Activated T-helper 1 cell treated with anti-CD3 and anti-CD28 coated beads, Interleukin-12 subunit alpha, Interleukin-12 subunit beta, Interleukin-2, Interleukin-4 antibody, amounts not matched to agents 30 ng/mL and 10 ng/mL and 1 ng/mL, durations not matched to agents 14 hours and 24 hours and 36 hours (primary cell): ENCODE results near the gene DRAXIN. TPM values are rescaled to one million over a fixed set of nuclear protein-coding genes. Genes with fewer than 3 reads are reported as not detected.

ENCODE experiments used
- DNase-seq: peaks from one replicate; pipeline ENCODE4 v3.0.0; 2021; ENCODE audit warnings: low spot score
- H3K27ac Mint-ChIP-seq: one replicate; pipeline ENCODE4 v1.8.0; 2021; ENCODE audit warnings: mild to moderate bottlenecking, mixed read lengths
- H3K27me3 Mint-ChIP-seq: one replicate; pipeline ENCODE4 v1.8.0; 2022; ENCODE audit warnings: mild to moderate bottlenecking, moderate library complexity, mixed read lengths; ENCODE audit not compliant: insufficient read depth
- H3K36me3 Mint-ChIP-seq: one replicate; pipeline ENCODE4 v1.8.0; 2021; ENCODE audit warnings: low read depth, mixed read lengths
- H3K4me1 Mint-ChIP-seq: one replicate; pipeline ENCODE4 v1.8.0; 2021; ENCODE audit warnings: low read depth, mixed read lengths
- H3K4me3 Mint-ChIP-seq: one replicate; pipeline ENCODE4 v1.8.0; 2021; ENCODE audit warnings: mild to moderate bottlenecking, moderate library complexity, mixed read lengths
- H3K9me3 Mint-ChIP-seq: one replicate; pipeline ENCODE4 v1.8.0; 2021; ENCODE audit warnings: mixed read lengths
- intact Hi-C: fragments of 100-400 bp; cut with micrococcal nuclease; formaldehyde crosslinking; loops from one replicate; pipeline ENCODE4 v1.15.1; 2024
- total RNA-seq: library from RNA; stranded (reverse); gene quantifications from 2 replicates; pipeline ENCODE4 v1.2.3, GENCODE V29; 2022

The DRAXIN gene
- total RNA-seq, 1 donor from 2014 or later: not detected

GRCh38 chr1:11708554-11709350 is 17.2 kb downstream of the DRAXIN start:
- intact Hi-C loops: no loop called here
- Mint-ChIP-seq H3K4me1 (no peaks in the 10 kb centered on the region), H3K36me3 (no peaks in the 10 kb centered on the region), H3K4me3 (no peak overlapping the region), H3K9me3 (no peaks in the 10 kb centered on the region), H3K27ac (no peak overlapping the region), H3K27me3 (peaks cover 11% of the 10 kb centered on the region)
- no peak for DNase-seq

- Mint-ChIP-seq H3K4me3 (no peak overlapping the region), H3K9me3 (no peaks in the 10 kb centered on the region), H3K27ac (no peak overlapping the region), H3K4me1 (no peaks in the 10 kb centered on the region), H3K36me3 (no peaks in the 10 kb centered on the region), H3K27me3 (peaks cover 4% of the 10 kb centered on the region)
- DNase-seq: no peak
- intact Hi-C loops: no loop called here
Measured at GRCh38 chr1:11711490-11711889, 20.0 kb downstream of the DRAXIN start.

- Mint-ChIP-seq H3K36me3 (no peaks in the 10 kb centered on the region), H3K27ac (no peak overlapping the region)
- intact Hi-C loops: no loop called here
Measured at GRCh38 chr1:11712285-11712684, 20.8 kb downstream of the DRAXIN start.

GRCh38 chr1:11713095-11713494 is 21.6 kb downstream of the DRAXIN start:
- intact Hi-C loops: no loop called here
- peaks cover 7% of the 10 kb centered on the region for H3K27me3 Mint-ChIP-seq
- H3K4me3 Mint-ChIP-seq: no peak overlapping the region
- no peaks in the 10 kb centered on the region for H3K36me3 Mint-ChIP-seq
- DNase-seq: no peak
- no peaks in the 10 kb centered on the region for H3K4me1 Mint-ChIP-seq
- H3K9me3 Mint-ChIP-seq: no peaks in the 10 kb centered on the region
- no peak overlapping the region for H3K27ac Mint-ChIP-seq

More at GRCh38 chr1:11712285-11712684, 20.8 kb downstream of the DRAXIN start:
- no peaks in the 10 kb centered on the region for H3K9me3 Mint-ChIP-seq
- H3K4me1 Mint-ChIP-seq: no peaks in the 10 kb centered on the region
- H3K27me3 Mint-ChIP-seq: peaks cover 7% of the 10 kb centered on the region
- no peak for DNase-seq
- no peak overlapping the region for H3K4me3 Mint-ChIP-seq

GRCh38 chr1:11714831-11715575 is 23.5 kb downstream of the DRAXIN start:
- Mint-ChIP-seq H3K36me3 (no peaks in the 10 kb centered on the region), H3K4me3 (no peak overlapping the region), H3K4me1 (peaks cover 15% of the 10 kb centered on the region), H3K27ac (no peak overlapping the region), H3K27me3 (peaks cover 7% of the 10 kb centered on the region), H3K9me3 (no peaks in the 10 kb centered on the region)
- no peak for DNase-seq
- intact Hi-C loops: no loop called here

DNA sequence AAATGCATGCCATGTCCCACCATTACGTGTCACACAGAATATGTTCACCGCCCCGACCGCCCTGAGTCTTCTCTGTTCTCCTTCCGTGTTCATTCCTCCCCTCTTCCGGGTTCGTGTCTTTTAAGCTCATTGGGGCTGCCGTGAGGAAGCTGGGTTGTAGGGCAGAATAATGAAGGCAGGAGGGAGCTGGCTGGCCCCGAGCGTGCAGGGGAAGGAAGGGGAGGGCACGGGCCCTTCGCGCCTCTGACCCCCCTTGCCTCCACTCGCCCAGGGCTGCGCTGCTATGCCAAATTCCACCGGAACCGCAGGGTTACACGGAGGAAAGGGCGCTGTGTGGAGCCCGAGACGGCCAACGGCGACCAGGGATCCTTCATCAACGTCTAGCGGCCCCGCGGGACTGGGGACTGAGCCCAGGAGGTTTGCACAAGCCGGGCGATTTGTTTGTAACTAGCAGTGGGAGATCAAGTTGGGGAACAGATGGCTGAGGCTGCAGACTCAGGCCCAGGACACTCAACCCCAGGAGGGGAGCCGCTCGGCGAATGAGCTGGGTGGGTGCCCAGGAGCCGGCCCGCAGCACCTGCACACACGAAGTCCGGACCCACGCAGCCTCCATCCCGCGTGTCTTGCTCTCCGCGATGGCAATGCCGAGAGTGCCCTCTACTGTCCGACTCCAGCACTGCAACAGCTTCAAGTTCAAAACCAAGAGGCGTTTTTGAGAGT is 28.0 kb downstream of the DRAXIN start:
- Mint-ChIP-seq H3K36me3 (no peaks in the 10 kb centered on the region), H3K27ac (peak overlapping the region; percentile 78), H3K9me3 (no peaks in the 10 kb centered on the region), H3K4me1 (peaks cover 16% of the 10 kb centered on the region), H3K27me3 (peaks cover 6% of the 10 kb centered on the region), H3K4me3 (peak overlapping the region; percentile 81)
- DNase-seq: peak; percentile 72
- intact Hi-C loops: loop anchor here (1.0 to 10.0 kb wide), 6 partner anchors 38 to 683 kb away; partner anchors contain the start of genes DISP3, FBXO6 and MAD2L2

GRCh38 chr1:11720033-11720376 is 28.5 kb downstream of the DRAXIN start:
- no peaks in the 10 kb centered on the region for H3K36me3 Mint-ChIP-seq
- H3K4me1 Mint-ChIP-seq: peaks cover 16% of the 10 kb centered on the region
- H3K4me3 Mint-ChIP-seq: peak overlapping the region; percentile 81
- intact Hi-C loops: loop anchor here (10.0 kb wide), 1 partner anchor 245 kb away; the partner anchor contains the start of gene DISP3
- H3K27me3 Mint-ChIP-seq: peaks cover 6% of the 10 kb centered on the region
- H3K27ac Mint-ChIP-seq: no peak overlapping the region
- H3K9me3 Mint-ChIP-seq: no peaks in the 10 kb centered on the region
- no peak for DNase-seq

GRCh38 chr1:11720525-11720924 is 29.0 kb downstream of the DRAXIN start:
- Mint-ChIP-seq H3K36me3 (no peaks in the 10 kb centered on the region), H3K27me3 (peaks cover 6% of the 10 kb centered on the region), H3K4me1 (peaks cover 20% of the 10 kb centered on the region), H3K4me3 (no peak overlapping the region), H3K9me3 (no peaks in the 10 kb centered on the region), H3K27ac (no peak overlapping the region)
- intact Hi-C loops: loop anchor here (10.0 kb wide), 1 partner anchor 246 kb away; the partner anchor contains the start of gene DISP3
- no peak for DNase-seq

DNA sequence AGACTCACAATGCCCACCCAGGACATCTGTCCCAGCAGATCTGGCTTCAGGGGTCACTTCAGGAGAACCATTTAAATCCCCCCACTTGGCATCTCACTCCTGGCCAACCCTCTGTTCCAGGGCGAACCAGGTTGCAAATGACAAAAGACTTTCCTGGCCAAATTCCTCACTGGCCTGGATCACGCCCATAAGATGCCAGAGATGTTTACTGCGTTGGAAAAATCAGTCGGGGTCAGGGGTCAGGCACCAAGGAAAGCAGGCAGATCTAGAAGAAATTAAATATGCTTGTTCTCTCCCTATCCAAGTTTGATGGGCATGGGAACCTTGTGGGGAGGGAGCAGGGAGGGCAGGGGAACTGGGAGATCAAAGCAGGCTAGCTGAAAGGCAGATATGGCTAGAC is 29.8 kb downstream of the DRAXIN start:
- Mint-ChIP-seq H3K4me1 (peaks cover 24% of the 10 kb centered on the region), H3K4me3 (no peak overlapping the region), H3K27me3 (peaks cover 6% of the 10 kb centered on the region), H3K36me3 (no peaks in the 10 kb centered on the region), H3K9me3 (no peaks in the 10 kb centered on the region), H3K27ac (no peak overlapping the region)
- intact Hi-C loops: loop anchor here (10.0 kb wide), 1 partner anchor 247 kb away; the partner anchor contains the start of gene DISP3
- no peak for DNase-seq

DNA sequence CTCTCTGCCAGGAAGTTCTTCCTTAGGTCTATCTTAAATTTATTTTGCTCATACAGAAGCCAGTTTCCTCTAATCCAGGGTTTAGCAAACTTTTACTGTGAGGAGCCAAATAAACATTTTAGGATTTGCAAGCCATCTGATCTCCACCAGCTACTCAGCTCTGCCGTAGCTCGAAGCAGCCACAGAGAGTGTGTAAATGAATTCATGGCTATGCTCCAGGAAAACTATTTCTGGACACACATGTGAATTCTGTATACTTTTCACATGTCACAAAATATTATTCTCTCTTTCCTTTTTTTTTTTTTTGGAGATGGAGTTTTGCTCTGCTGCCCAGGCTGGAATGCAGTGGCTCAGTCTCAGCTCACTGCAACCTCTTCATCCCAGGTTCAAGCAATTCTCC is 31.0 kb downstream of the DRAXIN start:
- no peak for DNase-seq
- Mint-ChIP-seq H3K27me3 (peaks cover 3% of the 10 kb centered on the region), H3K27ac (no peak overlapping the region), H3K4me1 (peaks cover 24% of the 10 kb centered on the region), H3K4me3 (no peak overlapping the region), H3K36me3 (no peaks in the 10 kb centered on the region), H3K9me3 (no peaks in the 10 kb centered on the region)
- intact Hi-C loops: loop anchor here (10.0 kb wide), 1 partner anchor 248 kb away; the partner anchor contains the start of gene DISP3

DNA sequence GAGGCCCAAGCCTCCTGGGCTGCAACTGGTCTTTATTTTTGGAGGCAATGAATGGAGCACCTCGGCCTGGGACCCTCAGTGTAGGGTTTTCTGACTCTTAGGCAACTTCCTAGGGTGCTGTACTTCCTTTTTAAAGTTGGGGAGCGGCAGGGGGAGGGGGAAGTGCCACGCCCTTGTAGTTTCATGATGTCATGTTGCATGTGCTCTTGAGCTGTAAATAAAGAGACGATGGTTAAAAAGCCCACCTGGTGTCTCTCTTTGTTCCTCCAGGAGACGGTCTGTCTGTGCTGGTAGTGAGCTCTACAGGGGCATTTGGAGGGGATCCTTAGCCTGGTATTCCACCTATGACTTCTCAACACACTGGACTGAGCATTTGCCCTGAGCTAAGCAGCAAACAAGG is 34.1 kb downstream of the DRAXIN start:
- intact Hi-C loops: loop anchor here (10.0 kb wide), 1 partner anchor 251 kb away; the partner anchor contains the start of gene DISP3
- no peaks in the 10 kb centered on the region for H3K9me3 Mint-ChIP-seq
- H3K27me3 Mint-ChIP-seq: peaks cover 3% of the 10 kb centered on the region
- H3K27ac Mint-ChIP-seq: no peak overlapping the region
- H3K36me3 Mint-ChIP-seq: no peaks in the 10 kb centered on the region
- peaks cover 21% of the 10 kb centered on the region for H3K4me1 Mint-ChIP-seq
- DNase-seq: no peak
- H3K4me3 Mint-ChIP-seq: no peak overlapping the region

- no peaks in the 10 kb centered on the region for H3K9me3 Mint-ChIP-seq
- H3K27ac Mint-ChIP-seq: no peak overlapping the region
- H3K4me1 Mint-ChIP-seq: peaks cover 32% of the 10 kb centered on the region
- DNase-seq: no peak
- intact Hi-C loops: loop anchor here (10.0 kb wide), 1 partner anchor 252 kb away; the partner anchor contains the start of gene DISP3
- H3K4me3 Mint-ChIP-seq: no peak overlapping the region
- H3K36me3 Mint-ChIP-seq: no peaks in the 10 kb centered on the region
- H3K27me3 Mint-ChIP-seq: peaks cover 3% of the 10 kb centered on the region
Measured at GRCh38 chr1:11727119-11727518, 35.6 kb downstream of the DRAXIN start.
